Left cardiac atrium (tissue), 4 donors: Measurements from ENCODE around the gene SH2B3. TPM values are rescaled to one million over a fixed set of nuclear protein-coding genes. Genes with fewer than 3 reads are reported as not detected.

Experiments
- ATAC-seq, 2 donors: fragments of 200-7000 bp; cut with Tn5 transposase; one replicate each; pipeline ENCODE4 v1.9.1; 2020; ENCODE audit warnings: mild to moderate bottlenecking in 2 of 2, moderate library complexity in 2 of 2
- DNase-seq: peaks from one replicate; pipeline ENCODE4 v3.0.0-alpha.2; 2020
- intact Hi-C, 2 donors: fragments of 100-400 bp; cut with DNase I; formaldehyde crosslinking; loops; one replicate each; pipeline versions ENCODE4 v1.14.1 to v1.15.1; 2022 to 2023
- total RNA-seq, 2 donors: library from RNA; stranded (reverse); fragmentation: NEBNext Ultra II Directional; extraction: Animal tissue kit (Norgen Biotek cat#: 25700); gene quantifications; one replicate each; pipeline ENCODE4 v1.2.1, GENCODE V29; 2021
- donor health status: DM: no; HTN: yes; CAD: no.
- donor health status: DM: no; HTN: yes; CAD: no; lungs with severe emphysema.
- donor health status: DM: yes; HTN: yes; CAD: no.
- donor health status: Dilated cardiomyopathy.

SH2B3 gene
- total RNA-seq, 2 donors from 2014 or later = 27.1 to 39.6 TPM

DNA sequence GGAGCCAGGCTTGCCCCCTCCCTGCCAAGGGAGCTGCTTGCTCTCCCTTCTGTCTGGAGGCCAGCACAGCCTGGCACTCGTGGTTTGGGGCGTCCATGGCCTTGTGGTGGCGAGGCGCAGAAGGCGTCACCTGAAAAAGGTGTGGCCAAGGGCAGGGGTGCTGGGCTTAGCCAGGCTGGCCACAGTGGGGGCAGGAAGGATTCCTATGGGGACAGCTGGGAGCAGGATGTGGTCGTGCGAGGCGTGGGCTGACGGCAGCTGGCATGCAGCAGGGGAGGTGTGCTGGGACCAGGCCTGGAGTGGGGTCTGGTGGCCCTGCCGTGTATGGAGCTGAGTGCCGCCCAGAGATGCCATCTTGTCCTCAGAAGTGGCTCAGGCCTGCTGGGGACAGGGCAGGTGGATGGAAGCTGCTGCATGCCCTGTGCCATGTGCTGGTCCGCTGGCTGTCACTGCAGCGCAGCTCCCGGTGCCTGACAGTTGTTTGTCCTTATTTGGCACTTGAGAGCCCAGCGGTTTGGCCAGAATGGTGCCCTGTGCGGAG lies 30.0 kb downstream of the SH2B3 start:
- no peak for DNase-seq
- ATAC-seq = no peak
- intact Hi-C loops = no loop called here

- no peak for DNase-seq
- intact Hi-C loops = no loop called here
- no peak for ATAC-seq
These were observed 30.5 kb downstream of the SH2B3 start for GRCh38 chr12:111436266-111436665.

GRCh38 chr12:111436811-111437210 lies 31.1 kb downstream of the SH2B3 start:
- no peak for ATAC-seq
- no peak for DNase-seq
- intact Hi-C loops = no loop called here

- DNase-seq (peak; percentile 84), ATAC-seq (peak; percentile 22 to 38)
- intact Hi-C loops = no loop called here
These were observed 32.2 kb downstream of the SH2B3 start for GRCh38 chr12:111437816-111438454.

GRCh38 chr12:111438481-111438880 lies 32.8 kb downstream of the SH2B3 start:
- intact Hi-C loops = no loop called here
- no peak for ATAC-seq
- no peak for DNase-seq

DNA sequence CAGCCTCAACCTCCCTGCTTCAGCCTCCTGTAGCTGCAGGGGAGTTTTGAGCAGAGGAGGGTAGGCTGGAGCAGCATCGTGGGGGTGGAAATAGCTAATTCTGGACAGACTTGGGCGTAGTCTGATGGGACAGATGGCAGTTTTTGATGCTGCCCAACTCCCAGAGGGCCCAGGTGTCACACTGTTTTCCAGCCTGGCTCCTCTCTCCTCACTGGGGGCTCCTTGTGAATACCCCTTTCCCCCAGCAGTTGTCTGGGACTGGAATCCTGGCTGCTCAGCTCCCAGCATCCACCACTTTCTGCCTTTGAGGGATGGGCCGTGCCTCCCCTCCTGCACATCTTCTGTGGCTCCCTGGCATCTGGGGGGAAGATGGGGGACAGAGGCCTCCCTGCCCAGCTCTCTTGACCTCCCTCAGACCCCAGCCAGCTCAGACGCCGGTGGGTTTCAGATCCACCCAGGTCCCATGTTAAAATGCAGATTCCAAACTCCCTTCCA lies 34.0 kb downstream of the SH2B3 start:
- ATAC-seq (no peak), DNase-seq (no peak)
- intact Hi-C loops = no loop called here

DNA sequence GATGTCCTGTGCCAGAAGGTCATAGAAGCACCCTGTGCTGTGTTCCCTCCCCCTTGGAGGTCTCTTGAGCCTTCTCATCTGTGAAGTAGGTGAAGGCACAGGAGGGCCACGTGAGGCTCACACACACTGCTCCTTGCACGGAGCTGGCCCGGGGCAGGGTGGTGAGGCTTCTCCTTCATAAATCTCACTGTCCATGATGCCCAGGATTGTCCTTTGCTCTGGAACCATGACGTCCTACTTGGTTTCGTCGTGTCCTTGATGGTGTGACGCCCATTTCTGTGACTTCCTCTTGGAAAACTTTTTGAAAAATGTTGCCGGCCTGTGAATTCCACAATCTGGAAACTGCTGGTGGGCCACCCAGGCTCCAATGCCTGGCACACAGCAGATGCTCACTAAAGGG lies 34.4 kb downstream of the SH2B3 start:
- intact Hi-C loops = no loop called here

DNA sequence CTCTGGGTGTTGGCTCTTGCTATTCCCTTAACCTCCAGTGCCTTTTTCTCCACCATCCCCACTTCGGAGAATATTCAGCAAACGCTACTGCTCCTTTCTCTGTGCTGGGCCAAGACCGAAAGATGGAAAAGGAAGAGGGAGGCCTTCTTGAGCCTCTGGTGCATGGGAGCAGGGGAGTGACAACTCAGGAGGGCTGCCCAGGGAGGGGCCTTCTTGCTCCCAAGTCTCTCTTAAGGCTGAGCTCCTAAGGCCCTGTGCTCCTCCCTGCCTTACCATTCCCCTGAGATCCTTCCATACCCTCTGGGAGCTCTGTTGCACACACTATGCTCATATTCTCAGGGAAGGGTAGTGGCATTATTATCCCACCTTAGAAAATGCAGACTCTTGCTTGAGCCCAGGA lies 34.9 kb downstream of the SH2B3 start:
- no peak for DNase-seq
- ATAC-seq = no peak
- intact Hi-C loops = no loop called here

More for the DNA sequence above, 34.4 kb downstream of the SH2B3 start:
- no peak for ATAC-seq
- no peak for DNase-seq

DNA sequence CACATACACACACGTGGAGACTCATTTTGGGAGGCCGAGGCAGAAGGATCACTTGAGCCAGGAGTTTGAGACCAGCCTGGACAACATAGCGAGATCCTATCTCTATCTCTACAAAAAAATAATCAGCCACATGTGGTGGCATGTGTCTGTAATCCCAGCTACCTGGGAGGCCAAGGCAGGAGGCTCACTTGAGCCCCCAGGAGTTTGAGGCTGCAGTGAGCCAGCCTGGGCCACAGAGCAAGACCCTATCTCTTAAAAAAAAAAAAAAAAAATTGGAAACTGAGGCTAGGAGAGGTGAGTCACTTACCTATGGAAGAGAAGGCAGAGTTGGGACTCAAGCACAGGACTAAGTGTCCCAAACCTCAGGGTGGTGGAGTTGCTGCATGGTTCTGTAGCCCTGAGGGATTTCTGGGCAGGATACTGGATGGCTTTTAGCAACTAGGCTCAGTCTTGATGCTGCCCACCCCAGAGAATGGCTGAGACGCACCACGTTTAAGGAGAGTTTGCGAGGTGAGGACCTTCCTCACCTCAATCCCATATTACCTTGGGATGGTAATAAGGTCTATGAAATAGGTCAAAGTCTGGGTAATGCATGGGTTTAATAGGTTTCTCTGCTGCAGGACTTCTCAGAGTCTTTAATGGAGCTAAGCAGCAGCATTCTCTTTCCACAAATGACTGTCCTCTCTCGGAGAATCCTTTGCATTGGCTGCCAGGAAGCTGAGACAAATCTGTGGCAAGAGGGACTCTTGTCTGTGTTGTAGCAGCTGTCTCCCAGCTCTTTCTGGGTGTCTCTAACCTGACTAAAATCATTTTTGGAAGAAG lies 35.6 kb downstream of the SH2B3 start:
- ATAC-seq (no peak), DNase-seq (no peak)
- intact Hi-C loops = no loop called here

- intact Hi-C loops = no loop called here
- DNase-seq (no peak), ATAC-seq (no peak)
These were observed 36.8 kb downstream of the SH2B3 start for GRCh38 chr12:111442301-111443045.

GRCh38 chr12:111443086-111443485 lies 37.4 kb downstream of the SH2B3 start:
- ATAC-seq (no peak), DNase-seq (no peak)
- intact Hi-C loops = no loop called here

GRCh38 chr12:111443586-111443985 lies 37.9 kb downstream of the SH2B3 start:
- ATAC-seq (no peak), DNase-seq (no peak)
- intact Hi-C loops = no loop called here

- no peak for ATAC-seq
- intact Hi-C loops = no loop called here
- no peak for DNase-seq
These were observed 38.7 kb downstream of the SH2B3 start for GRCh38 chr12:111444314-111444924.

DNA sequence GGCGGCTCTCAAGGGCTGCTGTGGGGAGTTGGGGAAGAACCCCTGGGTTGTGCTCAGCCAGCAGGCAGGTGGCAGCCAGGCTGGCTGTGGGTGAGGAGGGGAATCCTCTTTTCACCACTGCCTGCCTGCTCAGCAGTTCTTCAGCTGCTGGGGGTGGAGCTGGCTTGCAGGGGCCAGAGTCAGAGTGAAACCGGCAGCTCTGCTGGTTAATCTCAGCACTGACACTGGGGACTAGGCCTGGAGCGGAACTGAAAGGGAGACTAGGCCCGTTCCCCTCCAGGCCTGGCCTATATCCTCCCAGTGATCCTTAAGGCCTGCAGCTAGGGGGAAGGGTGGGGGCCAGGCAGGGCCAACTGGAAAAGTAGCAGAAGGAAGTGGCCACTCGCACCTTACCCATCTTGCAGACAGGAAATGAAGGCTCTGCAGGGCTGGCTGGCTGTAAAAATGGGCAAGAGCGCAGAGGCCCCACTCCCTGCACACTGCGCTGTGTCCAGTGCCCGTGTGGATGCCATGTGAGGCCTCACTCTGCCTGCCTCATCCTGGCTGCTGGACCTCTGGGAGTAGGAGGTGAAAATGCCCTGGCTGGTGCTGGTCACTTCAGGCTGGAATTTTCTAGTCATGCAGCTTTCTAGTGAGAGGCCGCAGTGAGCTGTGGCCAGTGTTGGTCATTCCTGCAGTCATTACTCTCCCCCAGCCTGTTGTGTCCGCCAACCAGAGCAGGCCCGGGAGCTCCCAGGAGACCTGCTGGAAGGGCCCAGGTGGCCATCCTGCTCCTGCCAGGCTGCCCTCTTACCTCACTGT lies 39.4 kb downstream of the SH2B3 start:
- intact Hi-C loops = no loop called here
- peak; percentile 73 for DNase-seq
- peak; percentile 73 to 76 for ATAC-seq

DNA sequence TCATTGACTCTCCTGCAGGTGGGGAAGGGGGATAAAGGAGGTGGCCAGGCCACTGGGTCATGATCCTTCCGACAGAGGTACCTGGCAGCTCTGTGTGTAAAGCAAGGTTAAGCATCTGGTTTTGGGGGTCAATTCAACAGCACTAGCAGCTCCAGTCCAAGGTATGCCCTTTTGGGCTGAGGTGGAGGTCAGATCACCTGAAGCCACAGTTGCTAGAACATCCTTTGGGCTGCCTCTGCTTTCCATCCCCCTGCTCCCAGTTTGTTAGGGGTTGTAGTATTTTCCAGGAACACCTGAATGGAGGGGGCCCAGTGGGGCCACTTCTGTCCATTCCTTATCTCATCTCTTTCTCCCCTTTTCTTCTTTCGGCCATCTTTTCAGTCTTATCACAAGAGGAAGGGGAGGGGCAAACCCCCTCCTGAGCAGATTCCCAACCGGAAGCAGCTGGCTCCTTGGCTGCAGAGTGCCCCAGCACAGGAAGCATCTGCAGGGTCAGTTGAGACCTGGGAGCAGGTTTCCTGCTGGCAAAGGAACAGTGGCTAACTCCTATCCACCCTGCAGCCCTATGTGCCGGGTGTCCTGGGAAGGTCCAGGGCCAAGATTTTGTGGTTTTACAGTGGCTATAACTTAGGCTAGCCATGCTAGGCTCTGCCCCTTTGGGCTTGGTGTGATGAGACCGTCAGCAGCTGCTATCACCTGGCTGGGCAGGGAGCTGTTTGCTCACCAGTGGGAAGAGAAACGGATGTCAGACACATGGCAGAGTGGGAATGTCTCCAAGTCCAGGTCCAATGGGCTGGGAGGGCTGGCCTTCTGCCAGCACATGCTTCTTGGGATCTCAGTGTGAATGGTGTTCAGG lies 40.2 kb downstream of the SH2B3 start:
- DNase-seq (peak; percentile 65), ATAC-seq (peak; percentile 19 to 30)
- intact Hi-C loops = no loop called here

DNA sequence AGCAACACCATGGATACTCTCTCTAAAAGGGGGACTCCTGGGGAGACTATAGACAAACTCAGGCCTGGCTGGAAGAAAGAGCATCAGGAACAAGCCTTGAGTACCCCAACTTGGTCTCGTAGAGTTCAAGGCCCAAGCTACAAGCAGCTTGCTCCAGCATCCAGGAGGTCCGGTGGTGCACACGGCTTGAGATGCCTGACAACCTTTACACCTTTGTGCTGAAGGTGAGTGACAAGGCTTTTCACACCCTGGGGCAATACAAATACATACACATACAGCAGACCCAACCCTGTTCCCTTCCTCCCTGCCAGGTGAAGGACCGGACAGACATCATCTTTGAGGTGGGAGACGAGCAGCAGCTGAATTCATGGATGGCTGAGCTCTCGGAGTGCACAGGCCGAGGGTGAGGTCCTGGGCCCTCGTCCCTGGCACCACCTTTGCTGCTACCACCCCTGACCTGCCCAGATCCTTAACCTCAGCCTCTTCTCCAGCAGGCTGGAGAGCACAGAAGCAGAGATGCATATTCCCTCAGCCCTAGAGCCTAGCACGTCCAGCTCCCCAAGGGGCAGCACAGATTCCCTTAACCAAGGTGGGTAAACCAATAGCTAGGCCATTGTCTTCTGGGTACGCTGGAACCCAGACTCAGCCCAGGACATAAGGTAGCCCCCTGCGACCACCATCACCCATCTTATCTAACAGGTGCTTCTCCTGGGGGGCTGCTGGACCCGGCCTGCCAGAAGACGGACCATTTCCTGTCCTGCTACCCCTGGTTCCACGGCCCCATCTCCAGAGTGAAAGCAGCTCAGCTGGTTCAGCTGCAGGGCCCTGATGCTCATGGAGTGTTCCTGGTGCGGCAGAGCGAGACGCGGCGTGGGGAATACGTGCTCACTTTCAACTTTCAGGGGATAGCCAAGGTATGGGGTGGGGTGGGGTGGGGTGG lies 41.2 kb downstream of the SH2B3 start:
- intact Hi-C loops = no loop called here

More for the DNA sequence above, 41.2 kb downstream of the SH2B3 start:
- DNase-seq = no peak
- ATAC-seq = no peak
